Measurements from ENCODE around the gene ALDH7A1.
"Not testable (repeated sequence)": the region's sequence is repeated elsewhere in the genome, so short reads cannot be mapped to it uniquely, and the experiment has no call there.

The ALDH7A1 gene

DNA sequence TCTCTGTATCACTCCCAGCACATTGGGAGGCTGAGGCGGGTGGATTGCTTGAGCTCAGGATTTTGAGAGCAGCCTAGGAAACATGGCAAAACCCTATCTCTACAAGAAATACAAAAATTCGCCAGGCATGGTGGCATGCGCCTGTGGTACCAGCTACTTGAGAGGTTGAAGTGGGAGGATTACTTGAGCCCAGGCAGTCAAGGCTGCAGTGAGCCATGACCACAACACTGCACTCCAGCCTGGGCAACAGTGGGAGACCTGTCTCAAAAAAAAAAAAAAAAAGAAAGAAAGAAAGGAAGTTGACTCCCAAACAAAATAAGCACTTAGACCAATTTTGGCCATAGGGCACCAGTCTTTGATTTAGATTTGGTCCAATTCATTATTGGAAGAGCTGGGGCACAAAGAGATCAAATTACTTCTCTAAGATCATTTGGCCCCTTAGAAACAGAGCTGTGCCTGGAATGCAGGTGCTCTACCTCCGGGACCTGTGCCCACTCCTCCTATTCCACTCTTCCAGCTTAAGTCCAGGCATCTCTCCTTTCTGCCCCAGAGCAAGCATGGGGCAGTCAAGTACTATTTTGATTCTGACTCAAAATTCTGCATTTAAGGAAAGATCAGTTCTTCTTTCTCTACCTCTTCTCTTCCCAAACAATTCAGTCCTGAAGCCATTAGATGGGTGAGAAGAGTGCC lies 59.0 kb downstream of the ALDH7A1 start:
- no peak for DNase-seq (ENCODE audit: low read depth)

DNA sequence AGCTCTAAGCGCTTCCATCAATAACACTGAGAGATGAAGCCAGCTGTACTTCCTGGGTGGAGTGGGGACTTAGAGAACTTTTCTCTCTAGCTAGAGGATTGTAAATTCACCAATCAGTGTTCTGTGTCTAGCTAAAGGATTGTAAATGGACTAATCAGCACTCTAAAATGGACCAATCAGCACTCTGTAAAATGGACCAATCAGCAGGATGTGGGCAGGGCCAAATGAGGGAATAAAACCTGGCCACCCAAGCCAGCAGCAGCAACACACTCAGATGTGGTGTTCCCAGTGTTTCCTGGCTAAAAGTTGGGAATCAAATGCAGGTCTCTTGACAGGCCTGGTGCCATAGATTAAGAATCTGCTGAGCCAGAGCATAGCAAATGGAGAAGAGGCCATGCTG lies 60.5 kb downstream of the ALDH7A1 start:
- no peak for DNase-seq (ENCODE audit: low read depth)

DNA sequence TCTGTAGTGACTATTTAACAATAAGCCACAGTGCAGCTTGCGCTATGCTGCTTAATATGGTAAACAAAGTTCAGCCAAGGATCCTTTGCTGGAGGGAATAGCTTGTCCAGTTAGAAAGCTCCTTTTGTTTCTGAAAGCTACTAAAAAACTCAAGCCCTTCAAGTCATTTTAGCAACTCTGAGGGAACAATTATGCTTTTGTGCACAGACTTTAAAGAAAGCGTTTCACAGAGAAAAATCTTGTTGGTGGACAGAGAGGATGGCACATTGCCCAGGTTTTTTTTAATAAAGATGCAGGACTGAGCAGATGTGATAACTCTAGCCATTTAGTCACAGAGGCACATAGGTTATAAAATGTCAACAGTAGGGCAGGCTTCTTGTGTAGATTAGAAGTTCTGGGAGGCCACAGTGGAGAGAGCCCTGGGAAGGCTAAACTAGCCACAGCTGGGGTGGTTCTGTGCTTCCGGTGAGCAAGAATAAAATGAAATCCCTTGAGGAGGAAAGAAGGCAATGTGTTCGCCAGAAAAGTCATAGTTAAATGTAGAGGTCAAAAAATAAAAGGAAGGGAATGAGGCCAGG lies 63.4 kb downstream of the ALDH7A1 start:
- DNase-seq (ENCODE audit: low read depth): no peak

DNA sequence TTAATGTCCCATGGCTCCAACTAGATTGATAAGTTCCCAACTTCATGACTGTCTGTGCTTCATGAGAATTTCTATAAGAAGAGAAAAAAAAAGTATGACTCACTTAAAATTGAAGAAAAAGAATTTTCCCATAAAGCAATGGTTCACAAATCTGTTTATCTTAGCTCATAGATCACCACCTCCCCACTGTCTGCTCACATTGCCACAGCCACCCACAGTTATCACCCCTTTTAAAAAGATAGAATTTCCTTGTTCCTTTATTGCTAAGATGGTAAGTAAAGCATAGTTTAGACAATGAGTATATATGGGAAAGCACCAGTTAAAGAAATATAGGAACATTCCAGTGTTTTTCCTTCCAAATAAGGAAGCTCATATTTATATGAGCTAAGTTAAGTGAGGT lies 67.1 kb downstream of the ALDH7A1 start:
- no peak for DNase-seq (ENCODE audit: low read depth)

DNA sequence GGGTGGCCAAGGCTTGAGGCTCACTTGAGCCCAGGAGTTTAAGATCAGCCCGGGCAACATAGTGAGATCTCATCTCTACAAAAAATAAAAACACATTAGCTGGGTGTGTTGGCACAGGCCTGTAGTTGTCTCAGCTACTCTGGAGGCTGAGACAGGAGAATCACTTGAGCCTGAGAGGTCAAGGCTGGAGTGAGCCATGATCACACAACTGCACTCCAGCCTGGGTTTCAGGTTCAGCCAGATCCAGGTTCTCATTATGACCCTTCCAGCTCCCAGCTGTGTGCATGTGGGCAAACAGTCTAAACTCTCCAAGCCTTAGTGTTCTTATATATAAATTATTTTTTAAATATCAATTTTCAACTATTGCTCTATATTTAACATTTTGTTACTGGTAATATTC lies 67.9 kb downstream of the ALDH7A1 start:
- DNase-seq (ENCODE audit: low read depth): no peak

DNA sequence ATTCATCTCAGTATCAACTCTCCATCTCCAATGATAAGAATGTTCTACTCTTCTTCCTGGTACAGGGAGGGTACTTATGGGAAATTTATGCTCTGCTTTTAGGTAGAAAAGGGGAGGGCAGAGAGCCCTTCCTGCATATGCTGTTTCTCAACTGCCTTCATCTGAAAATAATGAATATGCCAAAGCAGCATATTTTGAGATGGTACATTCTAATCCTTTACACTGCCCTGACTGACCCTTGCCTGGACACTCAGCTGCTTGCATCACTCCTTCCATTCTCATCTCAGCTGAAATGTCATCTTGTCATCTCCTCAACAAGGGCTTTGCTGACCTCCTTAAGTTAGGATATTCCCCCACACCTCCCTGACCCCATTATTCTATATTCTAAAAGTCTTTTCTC lies 68.5 kb downstream of the ALDH7A1 start:
- no peak for DNase-seq (ENCODE audit: low read depth)

DNA sequence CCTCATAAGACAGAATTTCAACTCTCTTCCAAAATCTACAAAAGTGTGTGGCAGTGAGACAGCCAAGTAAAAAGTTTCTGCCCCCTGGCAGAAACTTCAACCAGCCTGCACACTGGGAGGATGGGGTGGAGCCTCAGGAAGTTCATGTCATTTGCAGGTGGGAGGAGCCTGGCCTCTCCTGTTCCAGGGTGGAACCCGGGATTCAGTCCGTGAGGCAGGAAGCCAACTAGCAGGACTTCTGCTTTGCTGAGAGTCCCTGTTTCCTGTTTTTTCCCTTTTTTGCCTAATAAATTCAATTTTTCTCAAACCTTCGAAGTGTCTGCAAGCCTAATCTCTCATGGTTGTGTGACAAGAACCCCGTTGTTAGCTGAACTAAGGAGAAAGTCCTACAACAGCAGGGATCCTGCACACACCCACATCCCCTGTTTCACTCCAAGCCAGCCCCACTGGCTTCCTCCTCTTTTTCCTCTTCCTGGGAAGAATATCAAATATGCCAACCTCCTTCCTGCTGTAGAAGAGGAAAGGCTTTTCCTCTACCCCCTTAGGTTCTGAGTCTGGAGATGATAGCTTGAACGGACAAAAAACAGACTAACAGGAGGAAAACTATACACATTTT lies 69.3 kb downstream of the ALDH7A1 start:
- no peak for DNase-seq (ENCODE audit: low read depth)

DNA sequence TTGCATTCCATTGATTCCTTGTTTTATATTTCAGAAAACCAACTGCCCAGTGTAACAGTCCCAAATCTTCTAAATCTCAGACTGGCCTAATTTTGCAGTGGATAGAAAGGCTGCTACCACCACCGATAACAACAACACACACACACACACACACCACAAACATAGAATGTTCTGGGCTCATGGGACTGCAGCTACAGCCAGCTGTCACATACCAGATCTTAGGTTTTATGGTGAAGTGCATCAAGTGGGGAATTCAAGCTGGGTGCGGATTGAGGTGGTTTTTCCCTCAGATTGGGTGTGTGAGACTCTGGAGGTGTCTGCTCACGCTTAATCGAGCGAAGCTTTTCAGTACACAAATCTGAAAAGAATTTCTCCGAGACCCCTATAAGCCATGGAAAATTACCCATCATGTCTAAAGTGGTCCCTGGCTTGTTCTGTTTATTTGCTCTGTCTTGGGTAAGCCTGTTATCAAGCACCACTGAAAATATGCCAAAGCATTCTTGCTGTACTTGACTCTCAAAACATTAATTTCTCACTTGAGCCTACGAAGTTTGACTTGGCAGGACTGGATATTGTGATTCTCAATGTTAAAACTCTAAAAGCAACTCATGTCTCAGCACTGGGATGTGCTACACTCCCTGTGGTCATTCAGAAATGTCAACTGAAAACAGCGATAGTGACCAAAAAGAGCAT lies 71.1 kb downstream of the ALDH7A1 start:
- DNase-seq (ENCODE audit: low read depth): no peak

DNA sequence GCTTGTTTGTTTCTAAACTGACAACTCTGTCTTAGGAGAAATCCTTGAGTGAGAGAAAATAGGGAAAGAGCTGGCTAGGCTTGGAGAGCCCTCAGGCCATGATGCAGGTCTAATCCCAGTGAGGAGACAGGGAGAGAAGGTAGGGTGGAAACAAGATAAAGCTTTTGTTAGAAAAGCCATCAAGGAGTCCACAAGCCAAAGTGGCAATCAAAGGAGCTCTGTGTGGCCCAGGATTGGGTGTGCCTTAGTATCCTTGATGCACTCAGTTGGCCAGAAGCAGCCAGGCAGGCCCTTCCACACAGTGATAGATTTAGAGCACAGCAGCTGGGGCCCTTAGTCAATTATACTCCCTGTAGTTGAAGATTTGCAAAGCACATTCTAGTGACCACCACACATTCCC lies 73.9 kb downstream of the ALDH7A1 start:
- no peak for DNase-seq (ENCODE audit: low read depth)

DNA sequence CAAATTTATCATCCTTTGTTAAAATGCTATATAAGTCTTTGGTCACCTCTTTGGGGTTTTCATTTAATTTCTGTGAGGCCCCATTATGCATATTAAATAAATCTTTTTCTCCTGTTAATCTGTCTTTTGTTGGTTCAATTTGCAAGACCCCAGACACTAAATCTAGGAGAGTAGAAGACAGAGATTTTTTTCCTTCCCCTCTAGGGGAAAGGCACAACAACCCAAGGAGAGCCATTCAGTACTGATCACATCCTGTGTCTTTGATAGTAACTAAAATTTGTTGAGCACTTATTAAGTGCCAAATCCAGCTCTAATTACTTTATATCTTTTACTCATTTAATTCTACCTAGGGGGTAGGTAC lies 74.4 kb downstream of the ALDH7A1 start:
- no peak for DNase-seq (ENCODE audit: low read depth)

DNA sequence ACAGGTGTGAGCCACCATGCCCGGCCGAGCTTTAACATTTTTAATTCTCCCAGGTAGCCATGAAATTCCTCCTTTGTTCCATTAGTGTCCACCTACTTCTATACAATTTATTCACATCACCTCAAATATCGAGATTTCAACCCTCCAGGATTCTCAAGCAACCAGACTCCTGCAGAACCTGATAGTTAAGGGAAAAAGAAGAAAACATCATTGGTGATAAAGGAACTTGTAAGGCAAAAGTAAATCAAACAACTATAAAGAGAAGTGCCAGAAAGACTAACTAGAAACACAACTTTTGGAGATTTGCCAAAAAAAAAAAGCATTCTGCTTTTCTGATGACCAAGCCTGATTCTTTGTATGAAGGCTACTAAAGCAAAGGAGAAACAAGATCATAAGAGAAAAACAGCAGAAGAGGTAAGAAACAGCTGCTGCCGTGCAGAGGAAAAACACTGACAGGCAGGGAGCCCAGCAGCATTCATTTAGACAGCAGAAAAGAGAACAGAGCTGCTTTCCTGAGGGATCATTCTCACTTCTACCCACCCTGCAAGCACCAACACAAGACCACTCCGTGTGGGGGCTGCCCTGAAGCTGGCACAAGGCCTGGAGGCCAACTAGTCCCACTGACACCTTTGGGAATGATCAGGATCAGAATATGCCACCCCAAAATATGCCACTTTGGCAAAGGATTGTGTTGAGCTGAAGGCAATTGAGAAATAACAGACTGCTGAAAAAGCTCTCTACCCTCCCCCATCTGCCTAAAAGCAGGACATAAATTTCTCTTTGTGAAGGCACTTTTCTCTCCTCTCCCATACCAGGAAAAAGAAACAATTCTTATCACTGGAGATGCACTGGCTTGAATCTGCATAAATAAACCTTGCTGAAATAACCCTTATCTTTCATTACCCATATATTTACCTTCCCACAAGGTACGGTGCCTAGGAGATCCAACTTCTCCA lies 75.1 kb downstream of the ALDH7A1 start:
- no peak for DNase-seq (ENCODE audit: low read depth)

DNA sequence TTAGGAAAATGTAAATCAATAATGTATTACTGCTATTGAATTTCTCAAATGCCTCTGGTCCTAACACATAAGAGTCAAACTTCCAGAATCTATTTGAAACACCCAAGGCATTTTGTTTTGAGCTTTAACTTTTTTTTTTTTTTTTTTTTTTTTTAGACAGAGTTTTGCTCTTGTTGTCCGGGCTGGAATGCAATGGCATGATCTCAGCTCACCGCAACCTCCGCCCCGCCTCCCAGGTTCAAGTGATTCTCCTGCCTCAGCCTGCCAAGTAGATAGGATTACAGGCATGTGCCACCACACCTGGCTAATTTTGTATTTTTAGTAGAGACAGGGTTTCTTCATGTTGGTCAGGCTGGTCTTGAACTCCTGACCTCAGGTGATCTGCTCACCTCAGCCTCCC lies 75.8 kb downstream of the ALDH7A1 start:
- not testable (repeated sequence) for DNase-seq (ENCODE audit: low read depth)

DNA sequence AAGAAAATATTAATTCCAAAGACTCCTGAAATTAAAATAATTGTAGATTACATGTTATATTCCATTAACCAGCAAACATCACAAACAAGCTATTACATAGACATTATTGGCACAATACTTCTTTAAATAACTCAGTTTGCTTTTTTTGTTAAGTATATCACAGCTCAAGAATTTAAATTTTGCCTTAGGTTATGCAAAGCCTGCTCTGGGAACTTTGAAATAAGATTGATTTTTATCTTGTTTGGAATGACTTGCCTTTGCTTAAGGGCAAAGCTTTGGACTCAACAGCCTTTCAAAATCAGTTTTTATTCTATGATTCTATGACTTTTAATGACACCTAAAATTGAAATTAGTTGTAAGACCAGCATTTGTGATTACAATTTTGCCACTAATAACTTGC lies 78.2 kb downstream of the ALDH7A1 start:
- DNase-seq (ENCODE audit: low read depth): no peak

DNA sequence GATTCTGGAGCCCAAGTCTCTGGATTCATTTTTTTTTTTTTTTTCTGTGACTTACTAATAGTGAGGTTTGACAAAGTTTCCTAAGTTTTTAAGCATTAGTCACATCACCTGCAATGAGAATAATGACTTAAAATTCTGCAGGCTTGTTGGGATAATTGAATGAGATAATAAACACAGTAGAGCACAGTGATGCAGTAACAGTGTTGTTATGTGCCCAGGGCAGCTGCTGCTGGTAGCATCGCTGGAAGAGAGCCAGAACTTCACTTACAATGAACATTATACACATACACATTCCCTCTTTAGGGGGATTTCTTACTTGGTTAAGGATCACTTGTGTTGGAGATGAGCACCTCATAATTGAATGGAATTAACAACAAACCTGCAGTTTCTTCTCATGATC lies 78.9 kb downstream of the ALDH7A1 start:
- DNase-seq (ENCODE audit: low read depth): no peak

DNA sequence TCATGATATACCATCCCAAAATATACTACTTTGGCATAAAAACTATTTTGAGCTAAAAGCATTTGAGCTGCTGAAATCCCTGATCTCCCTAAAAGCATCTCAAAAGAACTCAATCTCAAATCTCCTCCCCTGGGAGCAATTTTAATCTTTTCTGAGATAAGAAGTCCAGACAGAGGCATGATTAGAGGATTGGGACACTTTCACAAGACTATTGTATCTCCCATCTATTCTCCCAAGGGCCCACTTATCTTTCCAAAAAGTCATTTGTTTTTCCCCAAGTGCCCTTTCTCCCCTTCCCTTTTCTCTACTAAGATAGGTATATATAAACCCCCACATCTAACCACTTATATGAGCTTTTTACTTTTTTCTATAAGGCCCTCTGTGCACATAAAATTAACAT lies 79.7 kb downstream of the ALDH7A1 start:
- no peak for DNase-seq (ENCODE audit: low read depth)

DNA sequence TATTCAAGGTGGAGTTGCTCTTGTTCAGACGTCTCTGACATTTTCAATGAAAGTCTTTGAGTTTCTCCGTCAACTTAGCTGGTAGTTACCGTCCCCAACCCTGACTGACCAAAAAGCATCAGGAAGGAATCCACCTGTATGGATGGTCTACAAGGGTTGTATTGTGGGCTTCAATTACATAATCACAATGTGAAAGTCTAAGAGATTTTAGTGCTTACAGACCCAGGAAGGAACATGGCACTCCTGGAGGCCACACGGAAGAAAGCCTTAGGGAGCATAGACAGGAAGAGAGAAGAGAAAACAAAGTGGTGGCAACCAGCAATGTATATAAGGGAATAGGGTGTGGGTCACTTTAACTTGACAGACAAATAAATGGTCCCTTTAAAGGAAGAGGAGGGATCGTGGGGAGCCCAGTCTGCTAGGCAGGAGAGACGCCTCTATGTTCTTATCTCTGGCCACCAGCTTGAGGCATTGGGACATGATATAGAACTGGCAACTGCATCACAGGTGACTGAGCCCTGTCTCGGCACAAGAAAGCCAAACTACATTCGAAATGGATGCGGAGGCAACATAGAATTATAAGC lies 80.4 kb downstream of the ALDH7A1 start:
- no peak for DNase-seq (ENCODE audit: low read depth)

DNA sequence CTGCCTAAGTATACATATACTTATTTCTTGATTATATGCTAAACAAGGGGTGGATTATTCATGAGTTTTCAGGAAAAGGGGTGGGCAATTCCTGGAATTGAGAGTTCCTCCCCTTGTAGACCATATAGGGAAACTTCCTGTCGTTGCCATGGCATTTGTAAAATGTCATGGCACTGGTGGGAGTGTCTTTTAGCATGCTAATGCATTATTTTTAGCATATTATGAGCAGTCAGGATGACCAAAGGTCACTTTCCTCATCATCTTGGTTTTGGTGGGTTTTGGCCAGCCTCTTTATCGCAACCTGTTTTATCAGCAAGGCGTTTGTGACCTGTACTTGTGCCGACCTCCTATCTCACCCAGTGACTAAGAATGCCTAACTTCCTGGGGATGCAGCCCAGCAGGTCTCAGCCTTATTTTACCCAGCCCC lies 80.9 kb downstream of the ALDH7A1 start:
- no peak for DNase-seq (ENCODE audit: low read depth)

DNA sequence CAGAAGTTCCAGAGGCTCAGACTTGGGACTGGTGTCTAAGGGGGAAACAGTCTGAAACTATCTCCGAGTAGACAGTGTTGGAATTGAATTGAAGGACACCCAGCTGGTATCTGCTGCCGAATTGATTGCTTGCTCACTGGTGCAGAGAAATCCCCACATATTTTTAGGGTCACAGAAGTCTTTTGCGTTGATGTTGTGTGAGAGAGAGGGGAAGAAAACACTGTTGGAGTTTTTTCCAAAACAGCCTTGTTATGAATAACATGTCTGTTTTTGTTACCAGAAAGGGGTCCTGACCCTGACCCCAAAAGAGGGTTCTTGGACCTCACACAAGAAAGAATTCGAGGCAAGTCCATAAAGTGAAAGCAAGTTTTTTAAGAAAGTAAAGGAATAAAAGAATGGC lies 81.3 kb downstream of the ALDH7A1 start:
- DNase-seq (ENCODE audit: low read depth): no peak

DNA sequence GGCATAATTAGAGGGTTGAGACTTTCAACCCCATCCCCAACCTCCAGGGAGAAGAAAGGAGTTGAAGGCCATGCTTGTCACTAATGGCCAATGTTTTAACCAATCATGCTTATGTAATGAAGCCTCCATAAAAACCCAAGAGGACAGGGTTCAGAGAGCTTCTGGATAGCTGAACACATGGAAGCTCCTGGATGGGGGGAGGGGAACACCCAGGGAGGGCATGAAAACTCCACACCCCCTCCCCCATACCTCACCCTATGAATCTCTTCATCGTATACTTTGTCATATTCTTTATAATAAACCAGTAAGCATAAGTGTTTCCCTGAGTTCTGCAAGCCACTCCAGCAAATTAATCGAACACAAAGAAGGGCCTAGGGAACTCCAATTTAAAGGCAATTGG lies 81.7 kb downstream of the ALDH7A1 start:
- no peak for DNase-seq (ENCODE audit: low read depth)

DNA sequence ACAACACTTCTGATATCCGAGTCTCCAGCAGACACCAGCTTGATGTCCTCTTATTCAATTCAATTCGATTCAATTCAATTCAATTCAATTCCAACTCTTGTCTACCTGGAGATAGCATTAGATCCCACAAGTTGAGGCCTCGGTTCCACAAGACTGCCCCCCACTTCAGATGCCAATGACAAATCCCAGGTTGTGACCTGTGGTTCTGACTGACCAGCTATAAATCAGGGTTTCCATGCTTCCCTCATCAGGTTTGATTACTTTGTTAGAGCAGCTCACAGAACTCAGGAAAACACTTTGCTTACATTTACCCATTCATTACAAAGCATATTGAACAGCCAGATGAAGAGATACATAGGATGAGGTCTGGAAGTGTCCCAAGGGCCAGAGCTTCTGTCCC lies 82.6 kb downstream of the ALDH7A1 start:
- DNase-seq (ENCODE audit: low read depth): no peak

DNA sequence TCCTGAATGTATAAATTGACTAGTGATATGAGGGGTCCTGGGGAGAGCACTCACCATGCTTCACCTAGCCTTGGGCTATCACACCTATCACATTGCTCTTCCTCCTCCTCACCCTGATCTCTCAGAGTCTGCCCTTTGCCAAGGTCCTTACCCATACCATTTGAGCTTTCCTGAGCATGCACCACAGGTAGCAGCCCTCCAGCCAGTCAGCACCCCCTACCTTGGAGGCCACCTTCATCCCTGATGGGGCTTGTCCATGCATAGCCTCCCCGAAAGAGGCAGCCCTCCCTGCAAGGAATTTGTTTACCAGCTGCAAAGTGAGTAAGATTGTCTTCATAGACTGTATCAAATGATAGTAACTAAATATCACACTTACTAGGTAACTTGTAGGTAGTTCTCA lies 83.1 kb downstream of the ALDH7A1 start:
- DNase-seq (ENCODE audit: low read depth): no peak

DNA sequence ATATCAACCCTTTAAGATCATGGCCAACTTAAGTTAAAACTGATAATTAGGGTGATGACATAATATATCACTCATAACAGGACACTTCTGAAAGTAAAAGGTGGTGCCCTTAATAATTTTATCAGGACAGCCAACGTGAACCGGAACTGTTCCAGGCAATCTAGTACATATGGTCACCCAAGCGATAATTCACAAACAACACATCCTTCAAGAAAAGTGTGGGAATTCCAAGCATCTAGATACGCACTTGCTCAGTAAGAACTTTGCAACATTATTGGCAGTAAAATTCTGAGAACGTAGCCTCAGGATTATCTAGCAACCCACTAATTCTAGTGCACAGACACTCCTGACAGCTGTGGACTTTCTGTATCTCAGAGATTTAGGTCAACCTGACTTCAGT lies 85.7 kb downstream of the ALDH7A1 start:
- no peak for DNase-seq (ENCODE audit: low read depth)

All from activated gamma-delta T cell treated with anti-CD3 and anti-CD28 coated beads, Interleukin-2, amount 50 U/mL, for 16 hours (primary cell).